Measurements from ENCODE around the gene MYO18B.

- TF ChIP-seq MAX (IDR thresholded peaks at IDR 0.05) = no peak
- no peak for TF ChIP-seq CTCF (IDR thresholded peaks at IDR 0.05; ENCODE audit: control extremely low read depth in 1 of 3, insufficient read depth in 1 of 3, low read depth in 1 of 3, low read length in 3 of 3)
- no peak for TF ChIP-seq EP300 (IDR thresholded peaks at IDR 0.05; ENCODE audit: borderline replicate concordance in 1 of 2, low read depth in 2 of 2, low read length in 2 of 2)
- TF ChIP-seq USF2 (IDR thresholded peaks at IDR 0.05; ENCODE audit: low read length) = no peak
- no peak for TF ChIP-seq POLR2A (IDR thresholded peaks at IDR 0.05; ENCODE audit: control extremely low read depth in 1 of 2, low read depth in 2 of 2, low read length in 2 of 2)
- no peak for TF ChIP-seq POLR2AphosphoS5 (IDR thresholded peaks at IDR 0.05; ENCODE audit: low read depth, low read length)
These were observed 322.1 kb downstream of the MYO18B start for GRCh38 chr22:26064048-26064447.
